GM18526 (cell line): ENCODE measurements around the gene WNT9B.

Experiments
- POLR2A ChIP-seq: IDR thresholded peaks from 3 replicates; pipeline ENCODE4 v1.6.1; 2011; ENCODE audit not compliant: insufficient read length; ENCODE audit errors: extremely low read depth

Gene WNT9B

GRCh38 chr17:46928467-46929261 is 77.3 kb downstream of the WNT9B start:
- no peak for TF ChIP-seq POLR2A

- no peak for TF ChIP-seq POLR2A
Measured at GRCh38 chr17:46929413-46929812, 78.0 kb downstream of the WNT9B start.

- TF ChIP-seq POLR2A: no peak
Measured at GRCh38 chr17:46930051-46930450, 78.7 kb downstream of the WNT9B start.

- no peak for TF ChIP-seq POLR2A
Measured at GRCh38 chr17:46931596-46931995, 80.2 kb downstream of the WNT9B start.

- TF ChIP-seq POLR2A: no peak
Measured at GRCh38 chr17:46935658-46936266, 84.4 kb downstream of the WNT9B start.
